Suprapubic skin (tissue), 4 donors: ENCODE results near the gene WFDC10B.

Experiments
- EP300 ChIP-seq: sonication (generic); formaldehyde crosslinking; IDR thresholded peaks from one replicate; pipeline ENCODE4 v1.6.1; 2017; ENCODE audit warnings: antibody characterized with exemption
- POLR2A ChIP-seq, 2 donors: fragments of 450-650 bp; IDR thresholded peaks; one replicate each; pipeline ENCODE4 v1.6.1; 2017; ENCODE audit warnings: antibody characterized with exemption in 2 of 2, mild to moderate bottlenecking in 2 of 2, moderate library complexity in 2 of 2
- POLR2AphosphoS5 ChIP-seq, 3 donors: sonication (generic); formaldehyde crosslinking; IDR thresholded peaks; one replicate each; pipeline ENCODE4 v1.6.1; 2017; ENCODE audit warnings: antibody characterized with exemption in 3 of 3
- TF ChIP-seq, protein P1 (sequence below), 2 donors: fragments of 200-600 bp in 1 of 2; fragments of 450-650 bp in 1 of 2; sonication (generic) in 1 of 2; IDR thresholded peaks; one replicate each; pipeline ENCODE4 v1.5.1; 2016 to 2019; ENCODE audit warnings: antibody characterized with exemption in 2 of 2, mild to moderate bottlenecking in 1 of 2, moderate library complexity in 1 of 2

DNA sequence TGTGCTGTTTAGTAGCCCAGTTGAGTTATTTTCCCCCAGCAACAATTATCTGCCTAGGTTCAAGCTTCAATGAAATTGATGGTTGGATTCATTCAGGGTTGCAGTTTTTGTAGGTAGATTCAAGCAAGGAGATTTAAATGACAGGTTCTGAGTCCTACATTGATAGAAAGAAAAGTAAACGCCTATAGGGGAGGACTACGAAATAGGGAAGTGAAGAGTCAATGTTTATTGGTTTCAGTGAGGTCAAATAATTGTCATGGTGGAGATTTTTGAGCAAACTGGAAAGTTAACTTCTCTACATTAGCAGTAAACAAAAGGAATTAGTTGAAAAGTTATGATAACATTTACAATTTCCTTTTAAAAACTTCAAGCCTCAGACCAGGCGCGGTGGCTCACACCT lies 3.7 kb downstream of the WFDC10B start:
- TF ChIP-seq, protein P1, sequence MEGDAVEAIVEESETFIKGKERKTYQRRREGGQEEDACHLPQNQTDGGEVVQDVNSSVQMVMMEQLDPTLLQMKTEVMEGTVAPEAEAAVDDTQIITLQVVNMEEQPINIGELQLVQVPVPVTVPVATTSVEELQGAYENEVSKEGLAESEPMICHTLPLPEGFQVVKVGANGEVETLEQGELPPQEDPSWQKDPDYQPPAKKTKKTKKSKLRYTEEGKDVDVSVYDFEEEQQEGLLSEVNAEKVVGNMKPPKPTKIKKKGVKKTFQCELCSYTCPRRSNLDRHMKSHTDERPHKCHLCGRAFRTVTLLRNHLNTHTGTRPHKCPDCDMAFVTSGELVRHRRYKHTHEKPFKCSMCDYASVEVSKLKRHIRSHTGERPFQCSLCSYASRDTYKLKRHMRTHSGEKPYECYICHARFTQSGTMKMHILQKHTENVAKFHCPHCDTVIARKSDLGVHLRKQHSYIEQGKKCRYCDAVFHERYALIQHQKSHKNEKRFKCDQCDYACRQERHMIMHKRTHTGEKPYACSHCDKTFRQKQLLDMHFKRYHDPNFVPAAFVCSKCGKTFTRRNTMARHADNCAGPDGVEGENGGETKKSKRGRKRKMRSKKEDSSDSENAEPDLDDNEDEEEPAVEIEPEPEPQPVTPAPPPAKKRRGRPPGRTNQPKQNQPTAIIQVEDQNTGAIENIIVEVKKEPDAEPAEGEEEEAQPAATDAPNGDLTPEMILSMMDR (IDR thresholded peaks at IDR 0.05): no peak
- TF ChIP-seq EP300: no peak
- TF ChIP-seq POLR2A (IDR thresholded peaks at IDR 0.05): no peak
- TF ChIP-seq POLR2AphosphoS5 (IDR thresholded peaks at IDR 0.05): no peak
